ENCODE data around the gene SLC35F2.

Gene SLC35F2

GRCh38 chr11:107853070-107853469 is 5.5 kb downstream of the SLC35F2 start:
- Histone ChIP-seq H3K9me3 (replicated peaks; ENCODE audit: insufficient read depth, low read length) (no peaks in the 10 kb centered on the region), H4K20me1 (ENCODE audit: insufficient read depth, low read length) (peaks cover 6% of the 10 kb centered on the region; the same call in 1 of the 2 replicates), H3K27ac (ENCODE audit: low read length) (no peak overlapping the region), H3K4me2 (ENCODE audit: low read depth, low read length) (no peak overlapping the region), H3K79me2 (ENCODE audit: low read length) (peaks cover 96% of the 10 kb centered on the region), H3F3A (ENCODE audit: insufficient read depth, low read length) (no peaks in the 10 kb centered on the region), H3K36me3 (replicated peaks; ENCODE audit: insufficient read depth, low read length) (no peaks in the 10 kb centered on the region), H2AFZ (ENCODE audit: low read length) (no peak overlapping the region), H3K9me2 (replicated peaks; ENCODE audit: insufficient read depth, low read length) (no peaks in the 10 kb centered on the region), H3K27me3 (replicated peaks; ENCODE audit: insufficient read depth, low read length) (no peaks in the 10 kb centered on the region), H3K9ac (ENCODE audit: low read length) (no peak overlapping the region), H3K4me1 (ENCODE audit: low read length) (peaks cover 10% of the 10 kb centered on the region; the same call in 1 of the 2 replicates), H3K4me3 (ENCODE audit: low read length) (no peak overlapping the region)
- TF ChIP-seq, protein P1, sequence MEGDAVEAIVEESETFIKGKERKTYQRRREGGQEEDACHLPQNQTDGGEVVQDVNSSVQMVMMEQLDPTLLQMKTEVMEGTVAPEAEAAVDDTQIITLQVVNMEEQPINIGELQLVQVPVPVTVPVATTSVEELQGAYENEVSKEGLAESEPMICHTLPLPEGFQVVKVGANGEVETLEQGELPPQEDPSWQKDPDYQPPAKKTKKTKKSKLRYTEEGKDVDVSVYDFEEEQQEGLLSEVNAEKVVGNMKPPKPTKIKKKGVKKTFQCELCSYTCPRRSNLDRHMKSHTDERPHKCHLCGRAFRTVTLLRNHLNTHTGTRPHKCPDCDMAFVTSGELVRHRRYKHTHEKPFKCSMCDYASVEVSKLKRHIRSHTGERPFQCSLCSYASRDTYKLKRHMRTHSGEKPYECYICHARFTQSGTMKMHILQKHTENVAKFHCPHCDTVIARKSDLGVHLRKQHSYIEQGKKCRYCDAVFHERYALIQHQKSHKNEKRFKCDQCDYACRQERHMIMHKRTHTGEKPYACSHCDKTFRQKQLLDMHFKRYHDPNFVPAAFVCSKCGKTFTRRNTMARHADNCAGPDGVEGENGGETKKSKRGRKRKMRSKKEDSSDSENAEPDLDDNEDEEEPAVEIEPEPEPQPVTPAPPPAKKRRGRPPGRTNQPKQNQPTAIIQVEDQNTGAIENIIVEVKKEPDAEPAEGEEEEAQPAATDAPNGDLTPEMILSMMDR (IDR thresholded peaks at IDR 0.05; ENCODE audit: low read length) = no peak
- TF ChIP-seq EZH2 (optimal IDR thresholded peaks at IDR 0.05; ENCODE audit: low read depth, low read length) = no peak
- no peak for TF ChIP-seq EZH2phosphoT487 (IDR thresholded peaks at IDR 0.05; ENCODE audit: low read length)
- DNase-seq = no peak

DNA sequence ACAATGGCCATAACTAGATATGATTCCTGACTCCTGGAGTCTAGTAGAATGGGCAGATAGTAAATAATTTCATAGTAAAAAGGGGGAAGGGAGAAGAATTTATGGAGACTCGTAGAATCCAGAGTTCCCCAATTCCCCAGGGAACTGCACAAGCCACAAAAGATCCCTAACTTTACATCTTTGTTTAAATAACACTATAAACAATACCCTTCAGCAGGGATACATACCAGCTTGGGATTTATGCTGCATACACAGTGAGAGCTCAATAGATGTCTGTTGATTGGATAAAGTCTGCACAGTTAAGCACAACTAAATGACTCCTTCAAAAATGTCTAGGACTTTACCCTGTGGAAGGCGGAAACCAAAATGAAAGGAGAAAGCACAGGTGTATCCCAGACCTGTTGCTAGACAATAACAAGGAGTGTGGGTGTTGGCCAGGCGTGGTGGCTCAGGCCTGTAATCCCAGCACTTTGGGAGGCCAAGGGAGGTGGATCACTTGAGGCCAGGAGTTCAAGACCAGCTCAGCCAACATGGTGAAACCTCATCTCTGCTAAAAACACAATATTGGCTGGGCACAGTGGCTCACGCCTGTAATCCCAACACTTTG is 6.8 kb downstream of the SLC35F2 start:
- Histone ChIP-seq H3K4me3 (ENCODE audit: low read length) (no peak overlapping the region), H3K9me2 (replicated peaks; ENCODE audit: insufficient read depth, low read length) (no peaks in the 10 kb centered on the region), H4K20me1 (ENCODE audit: insufficient read depth, low read length) (peaks cover 6% of the 10 kb centered on the region; the same call in 1 of the 2 replicates), H3K9me3 (replicated peaks; ENCODE audit: insufficient read depth, low read length) (no peaks in the 10 kb centered on the region), H3F3A (ENCODE audit: insufficient read depth, low read length) (peaks cover 3% of the 10 kb centered on the region; the same call in 1 of the 2 replicates), H3K79me2 (ENCODE audit: low read length) (peaks cover 96% of the 10 kb centered on the region), H3K27ac (ENCODE audit: low read length) (no peak overlapping the region), H3K4me2 (ENCODE audit: low read depth, low read length) (no peak overlapping the region), H3K27me3 (replicated peaks; ENCODE audit: insufficient read depth, low read length) (no peaks in the 10 kb centered on the region), H2AFZ (ENCODE audit: low read length) (no peak overlapping the region), H3K4me1 (ENCODE audit: low read length) (peaks cover 14% of the 10 kb centered on the region), H3K36me3 (replicated peaks; ENCODE audit: insufficient read depth, low read length) (no peaks in the 10 kb centered on the region), H3K9ac (ENCODE audit: low read length) (no peak overlapping the region)
- no peak for DNase-seq
- TF ChIP-seq, protein P1 (IDR thresholded peaks at IDR 0.05; ENCODE audit: low read length) = no peak
- TF ChIP-seq EZH2 (optimal IDR thresholded peaks at IDR 0.05; ENCODE audit: low read depth, low read length) (no peak), EZH2phosphoT487 (IDR thresholded peaks at IDR 0.05; ENCODE audit: low read length) (no peak)

DNA sequence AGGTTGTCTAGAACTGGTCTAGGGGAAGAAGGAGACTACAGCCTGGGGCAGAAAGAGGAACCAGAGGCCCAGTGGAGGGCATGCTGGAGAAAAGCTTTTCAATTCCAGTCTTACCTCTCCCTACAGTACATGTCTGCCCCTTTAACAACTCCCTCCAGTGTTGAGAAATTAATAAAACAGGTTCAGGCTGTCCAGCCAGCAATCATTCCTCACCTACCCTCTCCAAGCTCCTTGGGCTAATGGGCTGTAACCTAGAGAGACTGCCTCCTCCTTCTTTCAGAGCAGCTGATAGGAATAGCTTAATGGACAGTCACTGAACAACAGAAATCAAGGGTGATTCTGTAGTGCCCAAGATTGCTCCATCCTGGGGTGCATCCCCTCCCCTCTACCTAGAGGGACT is 8.8 kb downstream of the SLC35F2 start:
- TF ChIP-seq, protein P1 (IDR thresholded peaks at IDR 0.05; ENCODE audit: low read length) = no peak
- TF ChIP-seq EZH2phosphoT487 (IDR thresholded peaks at IDR 0.05; ENCODE audit: low read length) = no peak
- TF ChIP-seq EZH2 (optimal IDR thresholded peaks at IDR 0.05; ENCODE audit: low read depth, low read length) = no peak
- Histone ChIP-seq H3K27ac (ENCODE audit: low read length) (no peak overlapping the region), H4K20me1 (ENCODE audit: insufficient read depth, low read length) (peaks cover 9% of the 10 kb centered on the region; the same call in 1 of the 2 replicates), H3K4me1 (ENCODE audit: low read length) (peaks cover 14% of the 10 kb centered on the region), H3K9me2 (replicated peaks; ENCODE audit: insufficient read depth, low read length) (no peaks in the 10 kb centered on the region), H3K9ac (ENCODE audit: low read length) (no peak overlapping the region), H3K4me2 (ENCODE audit: low read depth, low read length) (no peak overlapping the region), H2AFZ (ENCODE audit: low read length) (no peak overlapping the region), H3K4me3 (ENCODE audit: low read length) (no peak overlapping the region), H3K36me3 (replicated peaks; ENCODE audit: insufficient read depth, low read length) (no peaks in the 10 kb centered on the region), H3K9me3 (replicated peaks; ENCODE audit: insufficient read depth, low read length) (no peaks in the 10 kb centered on the region), H3K79me2 (ENCODE audit: low read length) (peaks cover 97% of the 10 kb centered on the region), H3K27me3 (replicated peaks; ENCODE audit: insufficient read depth, low read length) (no peaks in the 10 kb centered on the region), H3F3A (ENCODE audit: insufficient read depth, low read length) (peaks cover 3% of the 10 kb centered on the region; the same call in 1 of the 2 replicates)
- DNase-seq = no peak

Data from MM.1S (cell line).